ENCODE results near the gene ARFGAP2. TPM values are rescaled to one million over a fixed set of nuclear protein-coding genes. Genes with fewer than 3 reads are reported as not detected.

ARFGAP2 gene
- total RNA-seq, 1 donor from 2014 or later: 105 TPM

- Mint-ChIP-seq H3K9me3 (no peaks in the 10 kb centered on the region), H3K27ac (no peak overlapping the region), H3K27me3 (ENCODE audit: low read depth) (no peaks in the 10 kb centered on the region), H3K36me3 (peaks cover 15% of the 10 kb centered on the region), H3K4me3 (no peak overlapping the region), H3K4me1 (no peaks in the 10 kb centered on the region)
- no peak for DNase-seq (ENCODE audit: low spot score in 2 of 2, unreplicated experiment in 2 of 2)
- no peak for TF ChIP-seq CTCF (IDR thresholded peaks at IDR 0.05; ENCODE audit: unreplicated experiment)
Observed at GRCh38 chr11:47136327-47136726, 40.4 kb downstream of the ARFGAP2 start.

- no peaks in the 10 kb centered on the region for H3K27me3 Mint-ChIP-seq (ENCODE audit: low read depth)
- no peak overlapping the region for H3K4me3 Mint-ChIP-seq
- no peak for DNase-seq (ENCODE audit: low spot score in 2 of 2, unreplicated experiment in 2 of 2)
- H3K9me3 Mint-ChIP-seq: no peaks in the 10 kb centered on the region
- no peaks in the 10 kb centered on the region for H3K4me1 Mint-ChIP-seq
- H3K27ac Mint-ChIP-seq: no peak overlapping the region
- H3K36me3 Mint-ChIP-seq: peaks cover 10% of the 10 kb centered on the region
- TF ChIP-seq CTCF (IDR thresholded peaks at IDR 0.05; ENCODE audit: unreplicated experiment): no peak
Observed at GRCh38 chr11:47132981-47133380, 43.7 kb downstream of the ARFGAP2 start.

GRCh38 chr11:47132490-47132889 is 44.2 kb downstream of the ARFGAP2 start:
- TF ChIP-seq CTCF (IDR thresholded peaks at IDR 0.05; ENCODE audit: unreplicated experiment): no peak
- Mint-ChIP-seq H3K27ac (no peak overlapping the region), H3K27me3 (ENCODE audit: low read depth) (no peaks in the 10 kb centered on the region), H3K4me3 (no peak overlapping the region), H3K36me3 (peaks cover 5% of the 10 kb centered on the region), H3K4me1 (no peaks in the 10 kb centered on the region), H3K9me3 (no peaks in the 10 kb centered on the region)
- DNase-seq (ENCODE audit: low spot score in 2 of 2, unreplicated experiment in 2 of 2): no peak

GRCh38 chr11:47131136-47131535 is 45.5 kb downstream of the ARFGAP2 start:
- Mint-ChIP-seq H3K36me3 (peaks cover 2% of the 10 kb centered on the region), H3K4me3 (no peak overlapping the region), H3K4me1 (no peaks in the 10 kb centered on the region), H3K27me3 (ENCODE audit: low read depth) (no peaks in the 10 kb centered on the region), H3K9me3 (no peaks in the 10 kb centered on the region), H3K27ac (no peak overlapping the region)
- no peak for DNase-seq (ENCODE audit: low spot score in 2 of 2, unreplicated experiment in 2 of 2)
- TF ChIP-seq CTCF (IDR thresholded peaks at IDR 0.05; ENCODE audit: unreplicated experiment): no peak

GRCh38 chr11:47130543-47130942 is 46.1 kb downstream of the ARFGAP2 start:
- Mint-ChIP-seq H3K27me3 (ENCODE audit: low read depth) (no peaks in the 10 kb centered on the region), H3K4me3 (no peak overlapping the region), H3K27ac (no peak overlapping the region), H3K9me3 (no peaks in the 10 kb centered on the region), H3K4me1 (no peaks in the 10 kb centered on the region), H3K36me3 (peaks cover 2% of the 10 kb centered on the region)
- no peak for DNase-seq (ENCODE audit: low spot score in 2 of 2, unreplicated experiment in 2 of 2)
- TF ChIP-seq CTCF (IDR thresholded peaks at IDR 0.05; ENCODE audit: unreplicated experiment): no peak

- no peaks in the 10 kb centered on the region for H3K4me1 Mint-ChIP-seq
- no peak overlapping the region for H3K4me3 Mint-ChIP-seq
- no peaks in the 10 kb centered on the region for H3K9me3 Mint-ChIP-seq
- H3K27me3 Mint-ChIP-seq (ENCODE audit: low read depth): no peaks in the 10 kb centered on the region
- no peak for TF ChIP-seq CTCF (IDR thresholded peaks at IDR 0.05; ENCODE audit: unreplicated experiment)
- H3K27ac Mint-ChIP-seq: no peak overlapping the region
- no peak for DNase-seq (ENCODE audit: low spot score in 2 of 2, unreplicated experiment in 2 of 2)
- no peaks in the 10 kb centered on the region for H3K36me3 Mint-ChIP-seq
Observed at GRCh38 chr11:47127213-47127612, 49.5 kb downstream of the ARFGAP2 start.
